ENCODE measurements around the gene SH3RF3.

Gene SH3RF3

DNA sequence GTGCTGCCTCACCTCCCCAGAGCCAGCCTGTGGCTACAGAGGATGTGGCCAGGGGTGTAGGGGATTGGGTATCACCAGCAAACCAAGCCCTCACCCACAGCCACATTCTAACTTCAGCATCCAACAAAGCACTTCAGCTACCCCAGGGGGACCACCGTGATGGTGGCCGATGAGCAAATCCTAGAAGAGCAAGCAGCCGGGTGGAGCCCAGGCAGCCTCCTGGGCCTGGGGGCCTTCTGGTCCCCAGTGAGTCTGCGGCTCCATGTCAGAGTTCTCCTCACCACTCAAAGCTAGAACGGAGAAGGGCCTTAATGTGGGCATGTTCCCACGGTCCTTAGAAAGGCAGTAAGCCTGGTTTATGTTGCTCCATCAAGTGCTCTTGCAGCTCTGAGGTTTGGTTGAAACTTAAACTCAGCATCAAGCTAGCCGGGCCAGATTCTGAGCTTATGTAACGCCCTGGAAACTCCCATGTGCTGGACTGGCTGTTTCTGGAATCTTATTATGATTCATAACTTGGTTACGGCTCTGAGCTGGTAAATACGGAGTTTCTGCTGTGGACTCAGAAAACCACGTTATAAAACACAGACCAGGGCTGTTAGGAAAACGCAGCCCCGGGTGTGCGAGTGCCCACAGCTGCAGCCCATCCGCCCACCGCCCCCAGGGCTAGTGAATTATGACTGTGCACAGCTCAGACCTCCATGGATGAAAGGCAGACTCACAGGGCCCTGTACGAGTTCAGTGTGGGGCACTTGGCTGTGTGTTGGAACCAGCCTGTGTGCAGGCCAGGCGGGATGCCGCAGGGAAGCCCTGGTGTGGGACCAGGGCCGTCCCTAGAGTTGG lies 385.0 kb downstream of the SH3RF3 start:
- no peak for DNase-seq

GRCh38 chr2:109514857-109515256 lies 385.9 kb downstream of the SH3RF3 start:
- no peak for DNase-seq

GRCh38 chr2:109516445-109517117 lies 387.6 kb downstream of the SH3RF3 start:
- DNase-seq = peak; percentile 21 to 53

- DNase-seq = no peak
These were observed 388.3 kb downstream of the SH3RF3 start for GRCh38 chr2:109517118-109517889.

- DNase-seq = no peak
These were observed 390.5 kb downstream of the SH3RF3 start for GRCh38 chr2:109519513-109519912.

DNA sequence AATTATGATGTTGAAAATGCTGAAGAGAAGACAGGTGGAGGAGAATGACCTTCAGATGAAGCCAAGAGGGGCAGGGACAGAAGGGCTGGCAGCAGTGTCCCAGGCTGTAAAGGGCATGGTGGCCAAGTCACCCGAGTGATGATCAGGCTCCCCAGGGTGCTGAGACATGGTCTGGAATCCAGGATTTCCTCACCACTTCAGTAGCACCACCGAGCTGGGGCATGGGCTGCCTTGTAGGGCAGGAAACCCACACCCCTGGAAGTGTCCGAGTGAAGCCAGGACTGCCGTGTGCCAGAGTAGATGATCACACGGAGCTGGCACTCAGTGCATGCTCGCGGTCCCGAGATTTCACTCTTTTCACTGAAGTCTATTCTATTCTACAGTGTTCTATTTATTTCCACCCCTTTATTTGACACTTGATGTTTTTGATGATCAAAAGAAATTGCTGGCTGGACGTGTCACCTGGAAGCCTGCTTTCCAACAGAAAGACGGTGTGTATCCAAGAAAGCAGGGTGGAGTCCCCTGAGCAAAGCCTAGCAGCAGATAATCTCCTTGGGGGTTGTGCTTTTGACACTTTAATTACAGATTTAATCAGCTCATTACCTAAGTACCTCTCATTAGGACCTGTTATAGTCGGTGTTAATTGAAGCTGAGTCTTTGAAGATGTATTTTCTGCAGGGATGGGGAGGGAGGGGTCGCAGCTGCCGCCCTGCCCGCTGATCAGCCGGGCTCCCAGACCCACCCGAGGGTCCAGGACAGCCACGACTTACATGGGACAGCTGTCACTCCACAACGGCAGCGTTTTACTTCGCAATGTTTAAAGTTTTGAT lies 392.4 kb downstream of the SH3RF3 start:
- no peak for DNase-seq

GRCh38 chr2:109522063-109522374 lies 393.0 kb downstream of the SH3RF3 start:
- no peak for DNase-seq

DNA sequence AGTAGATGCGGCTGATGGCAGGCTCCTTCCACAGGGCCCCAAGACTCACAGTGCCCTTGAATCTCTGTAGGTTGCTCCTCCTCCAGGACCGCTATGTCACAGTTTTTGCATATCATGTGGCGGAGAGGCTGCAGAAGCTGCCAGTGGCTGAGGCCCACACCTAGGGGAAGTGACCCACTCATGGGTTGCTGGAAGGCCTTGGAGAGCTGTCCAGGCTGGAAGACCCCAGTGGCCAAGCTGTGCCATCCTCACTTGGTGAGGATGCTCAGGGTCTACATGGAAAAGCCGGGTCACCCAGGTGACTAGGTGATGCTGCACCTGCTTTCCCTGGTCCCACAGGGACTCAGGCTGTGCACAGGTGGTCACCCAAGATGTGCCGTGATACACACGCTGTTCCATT lies 394.1 kb downstream of the SH3RF3 start:
- DNase-seq = no peak

- DNase-seq = peak; percentile 7 to 10
These were observed 394.7 kb downstream of the SH3RF3 start for GRCh38 chr2:109523536-109524361.

DNA sequence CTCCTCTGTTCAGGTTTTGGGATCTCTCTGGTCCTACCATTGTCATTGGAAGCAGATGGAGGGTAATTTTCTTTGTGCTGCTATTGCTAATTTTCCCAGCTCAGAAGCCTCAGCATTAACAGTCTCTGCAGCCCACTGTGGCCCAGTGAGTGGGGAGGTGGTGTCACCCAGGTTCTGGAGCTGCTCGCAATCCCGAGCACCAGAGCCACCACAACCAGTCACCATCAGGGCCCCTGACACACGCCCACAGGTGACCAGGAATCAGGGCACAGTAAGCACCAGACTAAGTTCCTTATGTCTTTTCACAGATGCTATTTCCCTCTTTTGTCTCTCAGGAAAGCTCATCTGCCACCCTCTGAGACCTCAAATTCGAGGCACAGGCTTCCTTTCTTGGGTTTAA lies 396.8 kb downstream of the SH3RF3 start:
- no peak for DNase-seq

GRCh38 chr2:109526442-109526970 lies 397.5 kb downstream of the SH3RF3 start:
- DNase-seq = no peak

GRCh38 chr2:109527079-109527478 lies 398.1 kb downstream of the SH3RF3 start:
- no peak for DNase-seq

DNA sequence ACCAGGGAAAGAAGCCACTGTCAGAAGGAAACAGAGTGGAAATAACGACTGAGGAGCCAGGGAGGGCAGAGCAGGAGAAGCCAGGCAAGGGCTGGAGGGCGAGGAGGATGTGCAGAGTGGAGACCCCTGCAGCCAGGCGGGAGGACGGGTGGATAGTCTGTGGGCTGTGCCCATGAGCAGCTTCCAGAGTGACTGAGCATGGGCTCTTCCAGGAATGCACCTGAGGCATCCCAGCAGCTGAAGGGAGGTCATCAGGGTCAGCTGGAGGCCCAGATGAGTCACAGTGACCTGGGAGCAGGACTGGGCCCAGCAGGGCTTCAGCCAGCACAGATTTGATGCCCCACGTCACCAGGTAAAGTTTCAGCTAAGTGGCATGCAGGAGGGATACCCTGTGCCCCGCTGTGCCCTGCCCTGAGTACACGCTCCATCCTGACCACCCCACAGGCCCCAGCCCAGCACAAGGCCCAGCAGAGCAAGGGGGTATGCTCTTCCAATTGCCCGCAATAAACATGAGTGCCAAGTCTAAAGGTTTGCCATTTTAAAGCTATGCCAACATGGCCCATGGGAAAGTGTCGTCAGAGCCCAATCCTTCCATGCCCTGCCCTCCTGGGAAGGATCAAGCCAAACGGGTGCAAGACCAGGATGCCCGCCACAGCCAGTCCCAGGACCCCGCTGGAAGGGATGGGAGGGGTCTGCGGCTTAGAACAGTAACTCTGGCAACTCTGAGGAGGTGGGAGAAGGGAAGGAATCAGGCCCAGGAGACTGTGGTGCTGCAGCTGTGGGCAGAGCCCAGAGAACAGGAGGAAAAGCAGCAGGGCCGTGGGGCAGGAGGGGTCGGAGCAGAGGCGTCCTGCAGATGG lies 399.1 kb downstream of the SH3RF3 start:
- DNase-seq = no peak

GRCh38 chr2:109528811-109529501 lies 400.0 kb downstream of the SH3RF3 start:
- no peak for DNase-seq

DNA sequence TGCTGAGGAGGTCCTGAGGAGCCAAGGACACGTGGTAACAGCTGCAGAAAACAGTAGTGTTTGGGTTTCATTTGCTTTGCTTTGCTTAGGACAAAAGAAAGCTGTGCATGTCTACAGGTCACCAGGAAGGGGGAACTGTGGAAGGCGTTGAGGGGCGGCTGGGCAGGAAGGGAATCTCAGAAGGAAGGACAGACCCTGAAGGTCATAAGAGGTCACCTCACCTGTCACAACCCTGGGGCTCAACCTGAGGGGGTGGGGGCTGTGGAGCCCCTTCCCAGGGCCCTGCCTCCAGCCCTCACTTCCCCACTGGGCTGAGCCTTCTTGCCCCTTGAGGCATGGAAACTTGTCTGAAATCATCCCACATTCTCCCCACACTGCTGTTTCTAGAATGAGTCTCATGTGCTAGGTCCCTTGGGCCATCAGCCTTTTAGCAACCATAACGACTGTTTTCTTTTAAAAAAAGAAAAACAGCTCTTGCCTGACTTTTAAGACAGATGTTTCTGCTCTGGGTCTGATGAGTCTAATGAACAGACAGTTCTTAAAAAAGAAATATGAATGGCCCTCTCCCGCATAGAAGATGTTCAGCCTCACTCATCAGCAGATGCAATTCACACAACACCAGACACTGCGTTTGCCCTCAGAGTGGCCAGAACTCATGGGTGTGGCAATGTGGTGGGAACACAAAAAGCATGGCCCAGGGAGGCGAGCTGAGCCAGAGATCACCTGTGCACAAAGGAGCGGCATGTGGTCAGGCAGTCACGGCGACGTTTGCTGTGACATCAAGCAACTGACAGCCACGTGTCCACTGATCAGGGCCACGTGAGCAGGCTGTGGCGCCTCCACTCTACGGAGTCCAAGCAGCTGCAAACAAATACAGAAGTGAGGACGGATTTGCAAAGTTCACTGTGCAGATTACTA lies 400.8 kb downstream of the SH3RF3 start:
- DNase-seq = no peak

GRCh38 chr2:109530712-109531111 lies 401.7 kb downstream of the SH3RF3 start:
- DNase-seq = no peak

DNA sequence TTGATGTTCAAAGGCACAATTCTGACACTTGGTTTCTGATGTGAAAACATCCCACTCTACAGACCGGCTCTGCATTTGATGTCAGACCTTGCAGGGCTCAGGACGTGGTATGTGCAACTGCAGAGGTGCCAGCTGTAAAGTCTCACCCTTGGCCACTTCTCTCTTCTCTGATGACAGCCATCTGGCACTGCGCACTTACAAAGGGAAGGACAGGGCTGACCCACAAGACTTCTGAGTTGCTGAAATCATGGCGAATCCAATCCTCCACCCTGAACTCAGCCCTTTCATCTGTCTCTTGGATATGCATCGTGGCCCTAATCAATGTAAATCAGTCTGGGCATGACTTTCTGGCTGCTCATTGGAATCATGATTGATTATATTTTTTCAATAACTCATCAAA lies 402.2 kb downstream of the SH3RF3 start:
- DNase-seq = no peak

- no peak for DNase-seq
These were observed 403.1 kb downstream of the SH3RF3 start for GRCh38 chr2:109531896-109532727.

All from inflammatory macrophage (primary cell).